ENCODE results near the gene CHST14.

CHST14 gene

DNA sequence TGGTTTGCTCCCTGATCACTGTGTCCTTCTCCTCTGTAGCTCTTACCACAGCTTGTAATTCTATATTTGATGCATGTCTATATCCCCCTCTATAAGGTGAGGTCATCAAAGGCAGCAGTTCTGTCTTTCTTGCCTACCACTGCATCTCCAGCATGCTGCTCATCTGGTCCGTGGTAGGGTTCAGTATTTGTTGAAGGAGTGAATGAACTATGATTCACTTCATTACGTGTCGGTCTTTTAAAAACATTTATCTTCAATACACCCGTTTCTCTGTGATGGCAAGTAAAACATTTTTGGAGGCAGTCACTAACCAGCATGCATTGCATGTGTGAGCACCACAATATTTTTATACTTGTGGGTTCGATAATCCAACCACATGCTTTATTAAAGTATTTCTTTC lies 27.6 kb downstream of the CHST14 start:
- no peak for DNase-seq

- DNase-seq: no peak
Observed at GRCh38 chr15:40498891-40499290, 28.1 kb downstream of the CHST14 start.

- no peak for DNase-seq
Observed at GRCh38 chr15:40499931-40500330, 29.1 kb downstream of the CHST14 start.

DNA sequence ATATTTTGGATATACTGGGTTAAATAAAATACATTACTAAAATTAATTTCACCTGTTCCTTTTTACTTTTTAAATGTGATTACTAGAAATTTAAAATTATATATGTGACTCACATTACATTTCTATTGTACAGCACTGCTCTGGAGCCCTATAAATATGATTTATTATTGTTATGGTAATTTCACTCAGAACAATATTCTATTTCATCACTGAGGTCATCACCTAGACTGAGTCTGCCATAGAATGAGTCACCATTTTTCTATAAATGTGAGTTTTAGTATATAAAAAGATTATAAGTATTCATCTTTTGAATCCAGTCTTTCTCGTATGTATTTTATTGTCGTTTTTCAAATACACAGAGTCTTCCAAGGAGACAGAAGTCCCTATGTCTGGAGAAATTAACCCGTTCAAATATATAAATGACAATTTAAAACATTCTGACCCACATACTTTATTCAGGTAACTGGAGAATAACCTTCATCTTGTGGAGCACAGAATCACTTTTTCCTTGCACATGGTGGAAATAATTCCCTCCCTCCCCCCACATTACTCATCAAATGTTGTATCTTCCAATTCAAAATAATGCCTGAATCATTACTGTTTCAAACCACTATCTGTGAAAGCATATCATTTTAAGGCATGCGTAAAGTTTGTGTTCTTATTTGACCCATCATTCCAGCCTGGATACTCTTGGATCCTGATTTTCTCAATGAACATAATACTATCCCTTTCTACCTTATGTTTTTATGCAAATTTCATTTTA lies 30.0 kb downstream of the CHST14 start:
- DNase-seq: no peak

DNA sequence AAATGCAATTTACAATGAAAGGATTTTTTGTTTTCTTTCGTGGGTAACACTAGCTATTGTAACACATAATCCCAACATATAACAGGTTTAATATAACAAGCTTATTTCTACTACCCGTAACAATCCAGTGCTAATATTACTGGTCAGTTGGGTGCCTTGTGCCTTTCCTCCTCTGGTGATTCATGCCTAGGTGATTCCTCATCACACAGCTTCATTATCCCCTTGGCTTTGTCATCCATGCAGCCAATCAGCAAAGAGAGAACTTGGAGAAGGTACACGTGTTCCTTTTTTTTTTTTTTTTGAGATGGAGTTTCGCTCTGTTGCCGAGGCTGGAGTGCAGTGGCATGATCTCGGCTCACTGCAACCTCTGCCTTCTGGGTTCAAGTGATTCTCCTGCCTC lies 30.7 kb downstream of the CHST14 start:
- DNase-seq: no peak

DNA sequence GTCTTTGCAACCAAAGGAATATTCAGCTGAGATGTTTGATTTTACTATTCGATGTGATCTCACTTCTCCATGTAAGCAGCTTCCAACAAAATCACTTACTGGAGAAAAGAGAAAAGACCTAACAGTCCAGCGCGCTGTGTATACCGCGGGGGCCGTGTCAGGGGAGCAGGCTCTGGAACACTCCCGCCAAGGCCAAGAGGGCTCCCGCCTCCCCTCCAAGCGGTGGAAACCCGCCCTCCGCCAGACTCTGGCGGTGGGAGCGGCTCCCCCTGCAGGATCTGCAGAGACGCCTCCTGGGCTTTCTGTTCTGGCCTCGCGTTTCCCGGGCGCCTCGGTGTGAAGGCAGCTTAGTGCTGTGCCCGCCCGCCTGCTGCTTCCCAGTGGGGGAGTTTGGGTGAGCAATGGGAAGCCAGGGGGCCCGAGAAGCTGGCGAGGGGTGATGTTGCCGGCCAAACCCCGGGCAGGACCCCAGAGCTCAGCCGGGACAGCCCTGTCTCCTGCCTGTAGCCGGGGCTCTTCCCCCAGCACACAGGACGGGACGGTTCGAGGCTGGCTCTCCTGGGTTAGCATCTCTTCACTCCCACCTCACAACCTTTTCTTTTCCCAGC lies 36.3 kb downstream of the CHST14 start:
- peak; percentile 70 for DNase-seq

DNA sequence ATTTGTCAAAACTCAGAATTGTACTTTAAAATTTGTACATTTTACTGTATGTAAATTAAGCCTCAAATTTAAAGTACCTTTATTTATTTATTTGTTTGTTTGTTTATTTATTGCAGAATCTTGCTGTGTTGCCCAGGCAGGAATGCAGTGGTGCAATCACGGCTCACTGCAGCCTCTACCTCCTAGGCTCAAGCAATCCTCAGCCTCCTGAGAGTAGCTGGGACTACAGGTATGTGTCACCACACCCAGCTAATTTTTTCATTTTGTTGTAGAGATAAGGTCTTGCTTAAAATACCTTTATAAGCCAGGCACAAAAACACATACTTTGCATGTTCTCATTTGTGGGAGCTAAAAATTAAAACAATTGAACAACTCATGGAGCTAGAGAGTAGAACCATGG lies 37.4 kb downstream of the CHST14 start:
- no peak for DNase-seq

GRCh38 chr15:40510201-40510600 lies 39.4 kb downstream of the CHST14 start:
- DNase-seq: no peak

- peak; percentile 21 for DNase-seq
Observed at GRCh38 chr15:40511093-40511471, 40.3 kb downstream of the CHST14 start.

DNA sequence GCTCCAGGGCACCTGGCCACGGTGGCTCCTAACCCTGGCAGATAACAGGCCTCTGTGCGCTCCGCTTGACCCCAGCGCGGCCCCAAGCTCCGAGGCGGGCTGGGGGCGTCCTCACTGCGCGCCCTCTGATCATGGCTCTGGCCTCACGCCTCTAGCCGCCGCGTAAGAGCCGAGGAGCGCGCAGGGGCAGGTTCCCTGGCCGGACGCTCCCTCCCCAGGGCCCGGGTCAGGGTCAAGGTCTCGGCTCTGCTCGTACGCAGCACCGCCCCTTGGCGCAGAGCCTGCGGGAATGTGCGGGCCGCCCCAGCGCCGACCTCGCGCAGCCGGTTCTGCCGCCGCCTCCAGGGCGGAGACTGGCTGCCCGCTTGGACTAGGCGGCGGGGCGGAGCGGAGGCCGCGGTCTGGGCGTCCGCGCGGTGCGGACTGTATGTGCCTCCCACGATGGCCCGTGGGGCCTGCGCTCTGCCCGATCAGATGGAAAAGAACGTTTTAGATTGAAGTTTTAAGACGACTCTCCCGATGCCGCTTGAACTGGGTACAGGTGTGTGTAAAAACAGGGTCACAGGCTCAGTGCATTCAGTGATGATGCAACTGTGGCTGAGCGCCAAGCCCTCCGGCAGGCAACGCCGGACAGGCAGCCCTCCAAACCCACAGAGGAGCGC lies 40.8 kb downstream of the CHST14 start:
- DNase-seq: no peak

GRCh38 chr15:40512440-40512839 lies 41.7 kb downstream of the CHST14 start:
- no peak for DNase-seq

GRCh38 chr15:40513609-40514008 lies 42.8 kb downstream of the CHST14 start:
- no peak for DNase-seq

- DNase-seq: no peak
Observed at GRCh38 chr15:40516322-40516721, 45.5 kb downstream of the CHST14 start.
